ENCODE measurements around the gene ABCF2.

Gene ABCF2

DNA sequence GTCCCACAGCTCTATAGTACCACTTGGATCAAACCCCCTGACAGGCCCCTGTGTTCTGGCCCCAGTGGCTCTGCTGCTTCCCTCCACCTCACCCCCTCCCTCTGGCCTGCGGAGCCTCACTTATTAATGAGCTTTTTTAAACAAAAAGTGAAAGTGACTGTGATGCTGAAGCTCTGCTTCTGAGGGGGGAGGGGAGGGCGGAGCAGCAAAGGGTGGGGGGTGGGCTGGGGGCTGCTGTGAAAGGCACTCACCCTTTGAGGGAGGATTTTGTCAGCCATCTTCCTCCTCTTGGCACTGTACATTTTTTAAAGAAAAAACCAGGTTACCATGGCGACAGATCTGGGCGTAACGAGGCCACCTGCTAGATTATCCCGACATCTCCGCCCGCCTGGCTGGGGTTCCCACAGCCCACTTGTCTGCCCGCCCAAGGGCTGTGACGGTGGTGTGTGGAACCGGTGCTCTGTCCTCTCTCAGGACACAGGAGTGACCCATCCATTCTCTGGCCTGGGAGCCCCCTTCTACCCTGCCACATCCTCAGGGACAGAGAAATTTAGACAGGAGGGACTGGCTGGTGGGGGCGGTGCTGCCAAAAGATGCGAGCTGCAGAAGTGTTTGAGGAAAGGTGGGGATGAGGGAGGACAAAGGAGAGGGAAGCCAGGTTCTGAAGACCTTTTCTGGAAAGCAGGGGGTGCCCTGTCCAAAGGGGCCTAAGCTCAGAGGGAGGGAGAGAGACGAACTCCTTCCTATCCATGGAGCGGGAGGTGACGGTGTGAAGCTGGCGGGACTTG is 16.6 kb upstream of the ABCF2 start:
- Histone ChIP-seq H3K27ac (ENCODE audit: low read length) (no peak overlapping the region), H2AFZ (ENCODE audit: low read length) (no peak overlapping the region), H3K36me3 (replicated peaks; ENCODE audit: insufficient read depth, low read length) (no peaks in the 10 kb centered on the region), H3K4me3 (ENCODE audit: low read length) (peak overlapping the region; percentile 40), H3F3A (ENCODE audit: insufficient read depth, low read length) (0 out of 2 replicates have a peak, but pooled peaks cover 9% of the 10 kb centered on the region), H3K9me3 (replicated peaks; ENCODE audit: insufficient read depth, low read length) (no peaks in the 10 kb centered on the region), H3K79me2 (ENCODE audit: low read length) (no peaks in the 10 kb centered on the region), H3K4me2 (ENCODE audit: low read depth, low read length) (peak overlapping the region; percentile 82; the same call in 1 of the 2 replicates), H4K20me1 (ENCODE audit: insufficient read depth, low read length) (peaks cover 5% of the 10 kb centered on the region; the same call in 1 of the 2 replicates), H3K4me1 (ENCODE audit: low read length) (peaks cover 15% of the 10 kb centered on the region), H3K9ac (ENCODE audit: low read length) (no peak overlapping the region), H3K27me3 (replicated peaks; ENCODE audit: insufficient read depth, low read length) (peaks cover 47% of the 10 kb centered on the region), H3K9me2 (replicated peaks; ENCODE audit: insufficient read depth, low read length) (no peaks in the 10 kb centered on the region)
- TF ChIP-seq EZH2phosphoT487 (IDR thresholded peaks at IDR 0.05; ENCODE audit: low read length), result no peak
- TF ChIP-seq CTCF (IDR thresholded peaks at IDR 0.05; ENCODE audit: low read length), result no peak
- no peak for TF ChIP-seq EZH2 (optimal IDR thresholded peaks at IDR 0.05; ENCODE audit: low read depth, low read length)
- peak; percentile 75 for DNase-seq

GRCh38 chr7:151243045-151243349 is 16.0 kb upstream of the ABCF2 start:
- Histone ChIP-seq H3K36me3 (replicated peaks; ENCODE audit: insufficient read depth, low read length) (no peaks in the 10 kb centered on the region), H3K4me2 (ENCODE audit: low read depth, low read length) (peak overlapping the region; percentile 82; the same call in 1 of the 2 replicates), H4K20me1 (ENCODE audit: insufficient read depth, low read length) (peaks cover 5% of the 10 kb centered on the region; the same call in 1 of the 2 replicates)

GRCh38 chr7:151242159-151243044 is 15.4 kb upstream of the ABCF2 start:
- no peak overlapping the region for H3K9ac ChIP-seq (ENCODE audit: low read length)
- no peak overlapping the region for H3K4me2 ChIP-seq (ENCODE audit: low read depth, low read length)
- peaks cover 36% of the 10 kb centered on the region for H3K27me3 ChIP-seq (replicated peaks; ENCODE audit: insufficient read depth, low read length)
- H2AFZ ChIP-seq (ENCODE audit: low read length), result no peak overlapping the region
- H3K27ac ChIP-seq (ENCODE audit: low read length), result no peak overlapping the region
- H3K9me2 ChIP-seq (replicated peaks; ENCODE audit: insufficient read depth, low read length), result no peaks in the 10 kb centered on the region
- H3K79me2 ChIP-seq (ENCODE audit: low read length), result no peaks in the 10 kb centered on the region
- peaks cover 5% of the 10 kb centered on the region; the same call in 1 of the 2 replicates for H4K20me1 ChIP-seq (ENCODE audit: insufficient read depth, low read length)
- H3F3A ChIP-seq (ENCODE audit: insufficient read depth, low read length), result 0 out of 2 replicates have a peak, but pooled peaks cover 9% of the 10 kb centered on the region
- H3K4me1 ChIP-seq (ENCODE audit: low read length), result peaks cover 15% of the 10 kb centered on the region
- no peak for DNase-seq
- TF ChIP-seq CTCF (IDR thresholded peaks at IDR 0.05; ENCODE audit: low read length) (no peak), EZH2 (optimal IDR thresholded peaks at IDR 0.05; ENCODE audit: low read depth, low read length) (no peak), EZH2phosphoT487 (IDR thresholded peaks at IDR 0.05; ENCODE audit: low read length) (no peak)
- H3K4me3 ChIP-seq (ENCODE audit: low read length), result no peak overlapping the region
- no peaks in the 10 kb centered on the region for H3K9me3 ChIP-seq (replicated peaks; ENCODE audit: insufficient read depth, low read length)
- H3K36me3 ChIP-seq (replicated peaks; ENCODE audit: insufficient read depth, low read length), result no peaks in the 10 kb centered on the region

More at GRCh38 chr7:151243045-151243349, 16.0 kb upstream of the ABCF2 start:
- Histone ChIP-seq H3K79me2 (ENCODE audit: low read length) (no peaks in the 10 kb centered on the region), H2AFZ (ENCODE audit: low read length) (no peak overlapping the region), H3K4me1 (ENCODE audit: low read length) (peaks cover 15% of the 10 kb centered on the region), H3K27me3 (replicated peaks; ENCODE audit: insufficient read depth, low read length) (peaks cover 42% of the 10 kb centered on the region), H3K27ac (ENCODE audit: low read length) (no peak overlapping the region), H3K9me2 (replicated peaks; ENCODE audit: insufficient read depth, low read length) (no peaks in the 10 kb centered on the region), H3F3A (ENCODE audit: insufficient read depth, low read length) (0 out of 2 replicates have a peak, but pooled peaks cover 9% of the 10 kb centered on the region), H3K9ac (ENCODE audit: low read length) (no peak overlapping the region), H3K4me3 (ENCODE audit: low read length) (0 out of 2 replicates have a peak overlapping the region, but pooled peaks have one; percentile 40), H3K9me3 (replicated peaks; ENCODE audit: insufficient read depth, low read length) (no peaks in the 10 kb centered on the region)
- DNase-seq, result no peak
- TF ChIP-seq CTCF (IDR thresholded peaks at IDR 0.05; ENCODE audit: low read length), result no peak
